ENCODE measurements around the gene XKR3. TPM values are rescaled to one million over a fixed set of nuclear protein-coding genes. Genes with fewer than 3 reads are reported as not detected.
"Not testable (repeated sequence)": the region's sequence is repeated elsewhere in the genome, so short reads cannot be mapped to it uniquely, and the experiment has no call there.

XKR3 gene
- total RNA-seq, 1 donor from 2014 or later, result not detected

DNA sequence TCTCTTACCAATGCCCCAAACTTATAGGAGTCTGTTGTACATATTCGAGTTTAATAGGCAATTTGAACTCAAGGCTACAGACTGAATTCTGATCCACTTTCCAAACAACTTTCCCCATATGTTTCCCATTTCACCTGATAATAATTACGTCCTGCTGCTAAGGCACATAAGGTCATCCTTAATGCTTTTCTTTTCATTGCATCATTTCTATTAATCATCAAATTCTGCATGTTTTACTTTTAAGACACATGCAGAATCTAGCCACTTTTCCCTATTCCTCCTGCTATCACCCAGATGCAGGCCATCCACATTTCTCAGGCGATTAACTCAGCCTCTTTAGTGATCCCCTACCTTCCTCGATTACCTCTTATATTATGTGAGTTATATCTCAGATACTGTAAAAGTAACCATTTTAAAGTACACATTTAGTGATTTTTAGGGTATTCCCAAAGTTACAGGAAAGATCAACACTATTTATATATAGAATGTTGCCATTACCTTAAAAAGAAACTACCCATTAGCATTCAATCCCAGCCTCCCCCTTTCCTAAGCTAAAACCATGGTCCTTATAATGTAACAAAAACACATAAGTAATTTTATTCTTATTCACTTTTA, 14.9 kb downstream of the XKR3 start:
- intact Hi-C loops (cut with DNase I), result no loop called here
- ATAC-seq, result no peak
- DNase-seq (ENCODE audit: missing footprints), result no peak

DNA sequence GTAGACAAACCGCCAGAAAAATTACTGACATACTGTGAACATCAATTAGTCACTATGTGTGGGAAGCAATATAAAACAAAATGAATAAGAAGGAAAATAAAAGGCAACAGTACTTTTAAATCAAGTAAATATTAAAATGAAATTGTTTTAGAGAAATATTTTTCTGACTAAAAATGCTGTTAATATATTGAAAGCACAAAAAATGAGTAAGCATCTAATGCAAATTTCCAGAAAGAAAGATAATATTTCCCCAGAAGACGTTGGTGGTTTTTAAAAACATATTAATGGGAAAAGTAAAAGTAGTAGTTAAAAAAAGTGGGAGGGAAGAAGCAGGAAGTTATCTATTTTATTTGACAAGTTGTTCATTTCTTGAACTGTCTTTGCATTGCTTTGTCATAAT, 16.5 kb downstream of the XKR3 start:
- DNase-seq (ENCODE audit: missing footprints), result no peak
- intact Hi-C loops (cut with DNase I), result no loop called here
- no peak for ATAC-seq

DNA sequence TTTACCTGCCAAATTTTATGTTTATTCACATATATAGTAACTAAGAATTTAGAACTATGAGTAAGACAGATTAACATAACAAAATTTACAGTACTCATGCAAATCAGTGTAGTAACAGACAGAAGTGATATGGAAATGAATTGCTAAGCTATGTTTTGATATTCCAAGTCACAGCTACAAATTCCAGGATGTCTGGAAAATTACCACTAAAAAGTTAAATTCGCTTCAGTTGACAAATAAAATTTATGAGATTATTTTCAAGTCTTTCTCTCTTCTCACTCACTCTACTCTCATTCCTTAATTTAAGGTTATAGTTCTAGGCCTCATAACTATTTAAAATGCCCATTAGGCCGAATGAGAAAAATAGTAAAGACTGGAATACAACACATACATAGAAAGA, 18.1 kb downstream of the XKR3 start:
- intact Hi-C loops (cut with DNase I), result no loop called here

DNA sequence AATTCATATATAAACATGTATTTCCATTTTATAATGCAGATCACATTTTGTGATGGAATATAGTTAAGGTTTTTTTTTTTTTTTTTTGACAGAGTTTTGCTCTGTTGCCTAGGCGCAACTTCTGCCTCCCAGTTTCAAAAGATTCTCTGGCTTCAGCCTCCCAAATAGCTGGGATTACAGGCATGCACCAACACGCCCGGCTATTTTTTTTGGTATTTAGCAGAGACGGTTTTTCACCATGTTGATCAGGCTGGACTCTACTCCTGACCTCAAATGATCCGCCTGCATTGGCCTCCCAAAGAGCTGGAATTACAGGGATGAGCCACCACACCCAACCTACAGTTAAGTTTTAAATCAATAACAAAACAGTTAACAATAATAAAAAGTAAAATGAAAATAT, 18.8 kb downstream of the XKR3 start:
- ATAC-seq (no peak), DNase-seq (ENCODE audit: missing footprints) (no peak)
- intact Hi-C loops (cut with DNase I), result no loop called here

More for the DNA sequence above, 18.1 kb downstream of the XKR3 start:
- ATAC-seq (no peak), DNase-seq (ENCODE audit: missing footprints) (no peak)

DNA sequence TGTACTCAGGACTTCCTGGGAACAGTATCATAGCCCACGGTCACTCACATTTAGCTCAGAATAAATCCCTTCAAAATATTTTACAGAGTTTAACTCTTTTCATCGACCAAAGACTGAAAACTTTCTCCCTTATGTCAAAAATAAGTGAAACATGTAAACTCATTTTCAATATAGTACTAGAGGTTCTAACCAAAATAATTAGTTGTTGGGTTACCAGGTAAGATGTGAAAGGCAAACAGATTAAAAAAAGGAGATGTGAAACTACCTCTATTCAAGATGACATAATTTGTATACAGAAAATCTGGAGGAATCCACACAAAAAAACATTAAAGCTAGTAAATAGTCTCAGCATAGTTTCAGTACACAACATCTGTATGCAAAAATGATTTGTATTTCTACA, 20.3 kb downstream of the XKR3 start:
- no peak for ATAC-seq
- no peak for DNase-seq (ENCODE audit: missing footprints)
- intact Hi-C loops (cut with DNase I), result no loop called here

DNA sequence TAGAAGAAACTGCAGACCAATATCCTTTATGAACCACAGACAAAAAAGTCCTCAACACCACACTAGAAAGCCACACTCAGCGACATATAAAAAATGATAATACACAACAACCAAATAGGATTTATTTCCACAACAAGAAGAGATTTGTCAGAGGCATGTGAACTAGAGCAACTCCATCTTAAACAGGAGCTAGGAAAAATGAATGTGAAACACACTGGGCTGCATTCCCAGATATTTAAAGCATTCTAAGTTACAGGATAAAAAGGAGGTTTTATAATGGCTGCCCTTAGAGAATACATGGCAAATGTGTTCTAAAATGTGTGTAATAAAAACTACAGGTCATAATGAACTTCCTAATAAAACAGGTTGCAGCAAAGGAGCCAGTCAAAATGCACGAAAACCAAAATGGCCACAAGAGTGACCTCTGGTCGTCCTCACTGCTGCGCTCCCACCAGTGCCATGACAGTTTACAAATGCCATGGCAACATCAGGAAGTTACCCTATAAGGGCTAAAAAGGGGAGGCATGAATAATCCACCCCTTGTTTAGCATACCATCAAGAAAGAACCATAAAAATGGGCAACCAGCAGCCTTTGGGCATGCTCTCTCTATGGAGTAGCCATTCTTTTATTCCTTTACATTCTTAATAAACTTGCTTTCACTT, 21.8 kb downstream of the XKR3 start:
- DNase-seq (ENCODE audit: missing footprints), result no peak
- intact Hi-C loops (cut with DNase I), result no loop called here
- ATAC-seq, result no peak

DNA sequence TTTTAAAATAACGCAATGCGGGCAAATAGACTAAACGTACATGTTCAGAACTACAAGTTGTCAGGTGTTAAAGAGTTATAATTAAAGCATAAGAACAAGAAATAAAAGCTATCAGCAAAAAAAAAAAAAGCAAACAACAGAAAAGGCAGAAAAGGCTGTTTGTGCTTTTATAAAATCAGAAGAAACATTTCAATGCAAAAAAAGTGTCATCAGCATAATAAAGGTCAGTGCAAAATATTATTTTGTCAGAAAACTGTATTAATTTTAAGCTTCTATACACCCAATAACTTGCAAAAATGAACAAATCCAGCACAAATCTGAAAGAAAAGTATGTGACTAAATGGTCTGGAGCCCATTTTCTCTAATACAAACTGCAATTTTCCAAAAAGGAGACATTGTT, 23.6 kb downstream of the XKR3 start:
- intact Hi-C loops (cut with DNase I), result no loop called here
- DNase-seq (ENCODE audit: missing footprints) (no peak), ATAC-seq (no peak)

DNA sequence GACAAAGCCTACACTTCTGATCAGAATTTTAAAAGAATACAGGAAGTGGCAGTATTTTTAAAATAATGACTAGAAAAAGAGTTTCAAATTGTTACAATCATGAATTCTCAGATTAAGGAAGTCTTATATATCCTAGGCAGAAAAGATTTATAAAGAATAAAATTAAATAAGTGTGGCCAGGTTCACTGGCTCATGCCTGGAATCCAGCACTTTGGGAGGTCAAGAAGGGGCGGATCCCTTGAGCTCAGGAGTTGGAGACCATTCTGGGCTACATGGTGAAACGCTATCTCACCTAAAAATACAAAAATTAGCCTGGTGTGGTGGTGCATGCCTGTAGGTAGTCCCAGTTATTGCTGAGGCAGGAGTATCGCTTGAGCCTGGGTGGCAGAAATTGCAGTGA, 24.1 kb downstream of the XKR3 start:
- no peak for ATAC-seq
- DNase-seq (ENCODE audit: missing footprints), result no peak
- intact Hi-C loops (cut with DNase I), result no loop called here

DNA sequence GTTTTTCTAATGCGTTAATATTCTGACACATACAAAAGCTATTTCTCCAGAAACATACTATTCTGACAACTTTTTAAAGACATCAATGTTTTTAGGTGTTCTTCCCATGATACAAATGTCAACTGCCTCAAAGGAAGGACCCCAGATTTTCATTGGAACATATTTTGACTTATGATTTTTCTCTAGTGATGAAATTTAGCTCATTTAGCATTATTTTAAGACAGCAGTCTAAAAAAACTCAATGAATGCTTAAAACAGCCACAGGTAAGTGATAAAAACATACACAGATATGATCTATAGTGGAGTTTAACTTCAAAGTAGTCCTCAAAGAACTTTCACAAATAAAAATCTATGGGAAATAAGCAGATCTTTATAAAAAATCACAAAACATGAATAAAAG, 24.9 kb downstream of the XKR3 start:
- DNase-seq (ENCODE audit: missing footprints), result no peak
- intact Hi-C loops (cut with DNase I), result no loop called here
- no peak for ATAC-seq

DNA sequence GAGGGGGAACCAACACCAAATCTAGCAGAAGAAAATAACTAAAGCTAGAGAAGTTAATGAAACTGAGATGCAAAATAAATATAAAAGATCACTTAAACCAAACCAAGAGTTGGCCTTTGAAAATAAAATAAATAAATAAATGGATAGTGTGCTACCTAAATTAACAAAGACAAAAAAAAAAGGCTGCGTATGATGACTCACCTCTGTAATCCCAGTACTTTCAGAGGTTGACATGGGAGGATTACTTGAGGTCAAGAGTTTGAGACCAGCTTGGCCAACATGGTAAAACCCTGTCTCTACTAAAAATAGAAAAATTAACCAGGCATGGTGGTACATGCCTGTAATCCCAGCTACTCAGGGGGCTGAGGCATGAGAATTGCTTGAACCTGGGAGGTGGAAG, 29.7 kb downstream of the XKR3 start:
- intact Hi-C loops (cut with DNase I); DNase-seq (ENCODE audit: missing footprints); ATAC-seq: not testable (repeated sequence)

DNA sequence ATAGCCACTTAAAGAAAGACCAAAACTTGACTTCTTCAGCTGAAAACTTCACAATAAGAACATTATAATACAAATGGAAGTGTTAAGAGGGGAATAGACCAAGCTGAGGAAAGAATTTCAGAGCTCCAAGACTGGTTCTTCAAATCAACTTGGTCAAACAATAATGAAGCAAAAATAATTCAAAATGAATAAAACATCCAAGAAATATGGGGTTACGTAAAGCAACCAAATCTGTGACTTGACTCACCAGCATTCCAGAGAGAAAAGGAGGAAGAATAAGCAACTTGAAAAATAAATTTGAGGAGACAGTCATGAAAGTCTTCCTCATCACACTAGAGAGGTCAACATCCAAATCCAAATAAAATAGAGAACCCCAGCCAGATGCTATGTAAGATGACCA, 31.4 kb downstream of the XKR3 start:
- DNase-seq (ENCODE audit: missing footprints), result no peak
- intact Hi-C loops (cut with DNase I), result no loop called here

DNA sequence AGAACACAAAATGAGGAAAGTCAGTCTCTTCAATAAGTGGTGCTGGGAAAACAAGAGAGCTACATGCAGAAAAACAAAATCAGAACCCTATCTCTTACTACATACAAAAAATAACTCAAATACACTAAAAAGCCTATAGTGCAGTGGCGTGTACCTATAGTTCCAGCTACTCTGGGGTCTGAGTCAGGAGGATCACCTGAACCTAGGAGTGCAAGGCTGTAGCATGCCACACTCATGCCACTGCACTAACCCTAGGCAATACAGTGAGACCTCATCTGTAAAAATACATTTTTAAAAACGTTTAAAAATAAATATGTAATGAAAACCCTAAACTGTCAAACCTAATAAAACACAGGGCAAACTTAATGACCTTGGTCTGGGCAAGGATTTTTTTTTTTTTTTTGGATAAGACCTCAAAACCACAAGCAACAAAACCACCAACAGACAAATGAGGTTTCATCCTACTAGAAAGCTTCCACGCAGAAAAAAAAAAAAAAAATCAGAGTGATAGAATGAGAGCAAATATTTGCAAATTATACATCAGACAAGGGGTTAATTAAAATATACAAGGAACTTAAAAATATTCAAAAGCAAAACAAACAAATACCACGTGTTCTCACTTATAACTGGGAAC, 35.2 kb downstream of the XKR3 start:
- no peak for DNase-seq (ENCODE audit: missing footprints)
- no peak for ATAC-seq
- intact Hi-C loops (cut with DNase I), result no loop called here

More for the DNA sequence above, 31.4 kb downstream of the XKR3 start:
- ATAC-seq, result no peak

DNA sequence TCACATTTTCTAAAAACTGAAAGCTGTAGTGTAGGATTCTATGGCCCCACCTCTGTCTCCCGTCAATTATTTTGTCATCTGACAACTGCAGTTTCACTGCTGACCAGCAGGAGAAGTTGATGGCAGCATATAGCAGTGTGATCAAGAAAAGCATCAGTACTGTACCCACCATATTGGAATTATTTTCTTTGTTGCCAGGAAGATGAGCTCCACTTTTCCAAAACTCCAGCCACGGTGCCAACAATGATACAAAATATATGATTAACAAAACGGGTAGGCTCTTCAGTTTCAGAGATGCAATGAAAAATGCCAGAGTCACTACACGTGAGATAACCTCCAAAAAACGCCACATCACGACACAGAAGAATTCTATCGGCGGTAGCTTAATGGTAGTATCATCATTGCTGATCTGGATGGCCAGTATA, 41.3 kb downstream of the XKR3 start:
- no peak for ATAC-seq
- no peak for DNase-seq (ENCODE audit: missing footprints)
- intact Hi-C loops (cut with DNase I), result no loop called here

DNA sequence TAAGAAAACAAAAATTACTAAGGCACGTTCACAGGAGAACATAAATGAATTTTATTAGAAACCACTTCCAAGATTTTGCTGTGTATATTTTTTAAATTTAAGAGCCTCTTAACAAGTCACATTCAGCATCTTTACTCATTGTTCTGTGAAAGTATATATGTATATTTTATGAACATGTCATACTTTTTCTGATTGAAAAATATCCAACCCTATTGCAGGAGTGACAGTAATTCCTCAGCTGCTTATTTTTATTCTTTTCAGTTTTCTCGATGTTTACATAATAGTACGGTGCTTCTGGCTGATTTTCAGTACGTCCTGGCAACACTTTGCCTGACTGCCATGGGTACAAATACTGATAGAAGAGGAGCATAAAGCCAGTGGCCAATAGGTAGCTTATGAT, 41.8 kb downstream of the XKR3 start:
- no peak for ATAC-seq
- intact Hi-C loops (cut with DNase I), result no loop called here
- DNase-seq (ENCODE audit: missing footprints), result no peak

DNA sequence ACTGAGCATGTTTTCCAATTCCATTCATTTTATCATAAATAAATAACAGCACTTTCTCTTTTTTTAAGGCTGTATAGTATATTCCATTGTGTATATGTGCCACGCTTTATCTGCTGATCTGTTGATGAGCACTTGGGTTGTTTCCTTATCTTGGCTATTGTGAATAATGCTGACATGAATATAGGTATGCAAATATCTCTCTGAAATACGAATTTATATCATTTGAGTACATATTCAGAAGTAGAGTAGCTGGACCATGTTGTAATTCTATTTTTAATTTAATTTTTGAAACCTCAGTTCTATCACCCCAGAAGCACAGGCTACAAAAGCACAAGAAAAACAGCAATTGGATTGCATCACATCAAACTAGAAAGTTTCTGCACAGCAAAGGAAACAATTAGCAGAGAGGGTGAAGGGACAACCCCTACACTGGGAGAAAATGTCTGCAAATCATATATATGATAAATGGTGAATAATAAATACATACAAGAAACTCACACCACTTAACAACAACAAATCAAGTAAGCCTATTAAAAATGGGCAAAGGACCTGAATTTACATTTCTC, 43.4 kb downstream of the XKR3 start:
- no peak for DNase-seq (ENCODE audit: missing footprints)
- no peak for ATAC-seq
- intact Hi-C loops (cut with DNase I), result no loop called here

DNA sequence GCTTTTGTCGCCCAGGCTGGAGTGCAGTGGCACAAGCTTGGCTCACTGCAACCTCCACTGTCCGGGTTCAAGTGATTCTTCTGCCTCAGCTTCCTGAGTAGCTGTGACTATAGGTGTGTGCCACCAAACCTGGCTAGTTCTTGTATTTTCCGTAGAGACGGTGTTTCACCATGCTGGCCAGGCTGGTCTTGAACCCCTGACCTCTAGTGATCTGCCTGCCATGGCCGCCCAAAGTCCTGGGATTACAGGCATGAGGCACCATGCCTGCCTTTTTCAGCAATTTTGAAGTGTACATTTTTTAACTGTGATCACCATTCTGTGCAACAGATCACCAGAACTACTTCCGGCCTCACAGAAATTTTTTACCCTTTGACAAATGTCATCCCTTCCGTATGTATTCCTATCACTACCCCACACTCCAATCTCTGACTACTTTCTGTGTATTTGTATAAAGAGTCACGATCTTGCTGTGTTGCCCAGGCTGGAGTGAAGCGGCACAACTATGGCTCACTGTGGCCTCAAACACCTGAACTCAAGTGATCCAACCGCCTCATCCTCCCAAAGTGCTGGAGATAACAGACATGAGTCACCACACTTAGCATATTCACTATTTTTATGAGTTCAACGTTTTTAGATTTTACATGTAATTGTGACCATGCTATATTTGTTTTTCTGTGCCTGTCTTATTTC, 44.0 kb downstream of the XKR3 start:
- DNase-seq (ENCODE audit: missing footprints) (no peak), ATAC-seq (no peak)
- intact Hi-C loops (cut with DNase I), result no loop called here

DNA sequence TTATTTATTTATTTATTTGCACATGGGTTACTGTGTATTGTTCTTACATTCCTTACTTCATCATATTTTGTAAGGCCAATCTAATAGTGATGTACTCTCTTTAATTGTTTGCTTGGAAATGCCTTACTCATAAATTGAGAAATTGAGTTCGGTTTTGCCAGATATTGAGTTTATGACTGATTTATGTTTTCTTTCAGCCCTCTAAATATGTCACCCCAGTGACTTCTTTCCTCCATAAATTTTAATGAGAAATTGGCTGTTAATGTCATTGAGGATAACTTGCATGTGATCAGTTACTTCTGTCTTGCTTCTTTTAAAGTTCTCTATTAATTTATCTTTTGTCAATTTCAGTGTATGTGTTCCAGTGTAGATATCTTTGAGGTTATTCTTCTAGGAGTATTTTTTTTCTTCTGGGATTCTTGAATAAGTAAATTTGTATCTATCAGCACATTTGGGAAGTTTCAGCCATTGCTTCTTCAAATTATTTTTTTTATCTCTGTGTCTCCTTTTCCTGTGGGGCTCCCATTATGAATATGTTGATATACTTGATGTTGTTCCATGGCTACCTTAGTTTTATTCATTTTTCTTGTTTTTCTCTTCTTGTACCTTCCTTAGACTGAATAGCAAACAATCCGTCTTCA, 47.8 kb downstream of the XKR3 start:
- DNase-seq (ENCODE audit: missing footprints) (no peak), ATAC-seq (no peak)
- intact Hi-C loops (cut with DNase I), result no loop called here

DNA sequence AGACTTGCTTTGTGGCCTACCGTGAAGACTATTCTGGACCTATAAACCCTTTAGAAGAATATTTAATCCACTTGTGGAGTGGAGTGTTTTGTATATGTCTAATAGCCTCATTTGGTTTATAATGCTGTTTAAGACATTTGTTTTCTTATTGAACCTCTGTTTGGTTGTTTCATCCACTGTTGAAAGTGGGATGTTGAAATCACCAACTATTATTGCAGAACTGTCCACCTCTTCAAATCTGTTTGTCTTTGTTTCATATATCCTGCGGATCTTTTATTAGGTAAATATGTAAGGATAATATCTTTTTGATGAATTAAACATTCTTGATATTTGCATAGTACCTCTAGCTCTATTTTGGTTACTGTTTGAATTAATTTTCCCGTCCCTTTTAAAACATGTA, 49.1 kb downstream of the XKR3 start:
- intact Hi-C loops (cut with DNase I), result no loop called here
- ATAC-seq (no peak), DNase-seq (ENCODE audit: missing footprints) (no peak)

DNA sequence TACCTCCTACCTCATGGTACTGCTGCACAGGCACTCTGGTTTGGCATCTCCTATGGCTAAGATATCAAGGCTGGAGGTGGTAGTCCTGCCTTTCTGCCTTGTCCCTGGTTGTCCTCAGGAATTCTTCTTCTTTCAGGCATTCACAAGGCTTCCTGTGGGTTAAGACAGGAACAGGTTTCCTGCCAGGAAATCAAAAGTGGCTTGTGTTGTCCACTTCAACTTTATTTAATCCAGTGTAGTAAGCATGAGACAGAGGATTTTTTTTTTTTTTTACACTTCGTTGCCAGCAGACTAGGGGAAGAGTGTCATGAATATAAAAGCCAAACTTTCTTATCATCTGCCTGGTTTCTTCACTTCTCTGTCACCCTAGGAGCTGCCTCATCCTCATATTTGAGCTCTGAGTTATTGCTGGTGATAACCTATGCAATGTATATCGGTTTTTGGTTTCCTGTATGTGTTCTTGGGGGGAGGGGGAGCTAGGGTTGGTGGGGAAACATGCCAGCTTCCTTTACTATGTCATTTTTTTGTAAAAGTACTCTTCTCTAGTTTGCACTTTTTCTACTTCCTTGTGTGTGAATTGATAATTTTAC, 50.2 kb downstream of the XKR3 start:
- ATAC-seq (no peak), DNase-seq (ENCODE audit: missing footprints) (no peak)
- intact Hi-C loops (cut with DNase I), result no loop called here
